ENCODE results near the gene GLRX. TPM values are rescaled to one million over a fixed set of nuclear protein-coding genes. Genes with fewer than 3 reads are reported as not detected.

The GLRX gene
- total and polyA plus RNA-seq, 2 of the 13 experiments (the other 11 are each of a cell fraction or from before 2014, with no cell fraction given): 63.8 to 499 TPM

GRCh38 chr5:95770830-95771708 is 51.5 kb downstream of the GLRX start (continued):
- TF ChIP-seq HDAC1 (CRISPR knock-in tag; IDR thresholded peaks at IDR 0.05) (no peak), ZNF484 (CRISPR knock-in tag; IDR thresholded peaks at IDR 0.05; ENCODE audit: borderline replicate concordance, low read depth) (no peak), ZNF784 (CRISPR knock-in tag; IDR thresholded peaks at IDR 0.05; ENCODE audit: borderline replicate concordance) (no peak), FOXA1 (IDR thresholded peaks at IDR 0.05) (no peak), FOXA1 (CRISPR knock-in tag; IDR thresholded peaks at IDR 0.05) (no peak), USF2 (IDR thresholded peaks at IDR 0.05; ENCODE audit: low read depth, low read length) (no peak), USF2 (CRISPR knock-in tag; IDR thresholded peaks at IDR 0.05; ENCODE audit: borderline replicate concordance) (no peak), RARA (CRISPR knock-in tag; IDR thresholded peaks at IDR 0.05) (no peak; the same call in 1 of the 2 replicates), SRY (CRISPR knock-in tag; IDR thresholded peaks at IDR 0.05) (no peak), DMAP1 (CRISPR knock-in tag; IDR thresholded peaks at IDR 0.05) (no peak), ZMYM4 (CRISPR knock-in tag; IDR thresholded peaks at IDR 0.05) (peak; percentile 40; the same call in 1 of the 2 replicates), RFX5 (IDR thresholded peaks at IDR 0.05; ENCODE audit: low read depth, low read length) (no peak), ZNF788 (CRISPR knock-in tag; IDR thresholded peaks at IDR 0.05; ENCODE audit: borderline replicate concordance) (no peak), IKZF4 (CRISPR knock-in tag; IDR thresholded peaks at IDR 0.05; ENCODE audit: borderline replicate concordance, low read depth, not compliant biosample characterization) (no peak), ZNF558 (CRISPR knock-in tag; IDR thresholded peaks at IDR 0.05; ENCODE audit: borderline replicate concordance) (no peak), ZNF44 (CRISPR knock-in tag; IDR thresholded peaks at IDR 0.05) (no peak), SOX6 (IDR thresholded peaks at IDR 0.05) (no peak), SOX6 (CRISPR knock-in tag; IDR thresholded peaks at IDR 0.05) (peak; percentile 26; the same call in 1 of the 2 replicates), ERF (CRISPR knock-in tag; IDR thresholded peaks at IDR 0.05) (peak; percentile 32; the same call in 1 of the 2 replicates), ZNF317 (CRISPR knock-in tag; IDR thresholded peaks at IDR 0.05) (peak; percentile 84), SNAPC5 (CRISPR knock-in tag; IDR thresholded peaks at IDR 0.05; ENCODE audit: borderline replicate concordance) (no peak)

All from HepG2 (cell line).